DND-41 (cell line): ENCODE measurements around the gene C7orf25.

Source experiments
- EZH2 ChIP-seq: IDR thresholded peaks from 3 replicates; pipeline ENCODE4 v1.6.1; 2012; ENCODE audit warnings: borderline replicate concordance, low read depth, mild to moderate bottlenecking, moderate library complexity, low read length, inconsistent platforms; ENCODE audit not compliant: severe bottlenecking
- TF ChIP-seq, protein P1 (sequence below): IDR thresholded peaks from 2 replicates; pipeline ENCODE4 v1.5.1; 2012; ENCODE audit warnings: borderline replicate concordance, low read length, moderate library complexity, mild to moderate bottlenecking; ENCODE audit not compliant: poor library complexity, severe bottlenecking; ENCODE audit errors: extremely low read depth

DNA sequence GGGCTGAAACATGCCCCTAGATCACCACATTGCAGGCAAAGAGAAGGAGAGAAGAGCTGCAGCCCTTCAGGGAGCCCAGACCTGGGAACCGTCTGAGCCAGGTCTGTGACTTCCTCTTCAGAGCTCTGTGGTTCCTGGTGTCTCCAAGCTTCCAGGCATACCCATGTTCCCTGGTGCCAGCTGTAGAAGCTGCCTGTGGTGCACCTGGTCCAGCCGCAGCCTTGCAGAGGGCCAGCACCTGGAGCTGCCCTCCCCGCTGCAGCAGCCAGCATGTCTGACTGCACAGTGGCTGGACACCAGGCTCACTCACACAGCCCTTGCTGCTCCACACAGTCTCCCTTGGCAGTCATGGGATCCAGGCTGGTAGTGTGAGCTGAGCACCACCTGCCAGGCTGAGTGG, 33.6 kb downstream of the C7orf25 start:
- TF ChIP-seq, protein P1, sequence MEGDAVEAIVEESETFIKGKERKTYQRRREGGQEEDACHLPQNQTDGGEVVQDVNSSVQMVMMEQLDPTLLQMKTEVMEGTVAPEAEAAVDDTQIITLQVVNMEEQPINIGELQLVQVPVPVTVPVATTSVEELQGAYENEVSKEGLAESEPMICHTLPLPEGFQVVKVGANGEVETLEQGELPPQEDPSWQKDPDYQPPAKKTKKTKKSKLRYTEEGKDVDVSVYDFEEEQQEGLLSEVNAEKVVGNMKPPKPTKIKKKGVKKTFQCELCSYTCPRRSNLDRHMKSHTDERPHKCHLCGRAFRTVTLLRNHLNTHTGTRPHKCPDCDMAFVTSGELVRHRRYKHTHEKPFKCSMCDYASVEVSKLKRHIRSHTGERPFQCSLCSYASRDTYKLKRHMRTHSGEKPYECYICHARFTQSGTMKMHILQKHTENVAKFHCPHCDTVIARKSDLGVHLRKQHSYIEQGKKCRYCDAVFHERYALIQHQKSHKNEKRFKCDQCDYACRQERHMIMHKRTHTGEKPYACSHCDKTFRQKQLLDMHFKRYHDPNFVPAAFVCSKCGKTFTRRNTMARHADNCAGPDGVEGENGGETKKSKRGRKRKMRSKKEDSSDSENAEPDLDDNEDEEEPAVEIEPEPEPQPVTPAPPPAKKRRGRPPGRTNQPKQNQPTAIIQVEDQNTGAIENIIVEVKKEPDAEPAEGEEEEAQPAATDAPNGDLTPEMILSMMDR = no peak
- no peak for TF ChIP-seq EZH2
